NCI-H1436 treated with DMSO at 0.1 percent for 48 hours (cell line): Measurements from ENCODE around the gene TTC28.

ENCODE experiments used
- DNase-seq: peaks from one replicate; lab custom pipeline; 2025; lab: John Stamatoyannopoulos, UW

TTC28 gene

GRCh38 chr22:28002863-28003565 lies 676.6 kb downstream of the TTC28 start:
- no peak for DNase-seq

GRCh38 chr22:28002181-28002700 lies 677.4 kb downstream of the TTC28 start:
- no peak for DNase-seq

- DNase-seq = no peak
Observed at GRCh38 chr22:28001171-28001835, 678.3 kb downstream of the TTC28 start.

GRCh38 chr22:28000361-28000760 lies 679.3 kb downstream of the TTC28 start:
- DNase-seq = no peak

GRCh38 chr22:27999876-28000275 lies 679.8 kb downstream of the TTC28 start:
- no peak for DNase-seq

DNA sequence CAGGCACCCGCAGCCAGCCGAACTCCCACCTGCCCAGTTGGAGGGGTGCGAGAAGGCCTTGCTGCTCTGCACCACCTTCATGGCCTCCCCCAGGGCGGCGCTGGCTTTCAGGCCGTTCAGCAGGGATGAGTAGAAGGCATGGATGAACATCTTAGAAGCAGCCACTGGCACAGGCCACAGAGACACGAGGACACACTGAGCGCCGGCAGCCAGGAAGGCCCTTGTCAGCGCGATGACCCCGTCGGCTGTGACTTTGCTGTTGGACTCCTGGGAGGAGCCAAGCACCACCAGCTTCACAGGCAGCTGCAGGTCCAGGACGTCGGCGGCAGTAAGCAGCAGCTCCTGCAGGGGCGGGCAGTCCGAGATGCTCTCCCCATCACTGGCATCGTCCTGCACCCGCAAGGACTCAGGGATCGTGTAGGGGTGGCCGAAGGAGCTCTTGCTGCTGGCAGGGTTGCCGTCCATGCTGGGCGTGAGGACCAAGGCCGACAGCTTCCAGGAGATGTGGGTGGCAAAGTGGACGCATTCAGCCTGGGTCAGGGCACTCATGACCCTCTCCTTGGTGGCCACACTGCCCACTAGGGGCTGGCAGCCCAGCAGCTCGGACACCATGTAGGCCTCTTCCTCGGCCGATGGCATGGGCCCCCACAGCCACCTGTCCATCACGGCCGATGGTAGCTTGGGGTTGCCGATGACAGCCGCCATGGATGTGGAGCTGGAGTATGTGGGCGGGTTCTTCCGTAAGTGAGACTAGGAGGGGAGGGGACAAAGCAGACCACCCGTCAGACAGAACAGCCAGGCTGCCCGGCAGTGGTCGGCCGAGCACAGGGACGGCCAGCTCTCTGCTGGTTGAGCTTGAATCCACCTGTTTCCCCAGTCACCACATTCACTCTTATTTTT lies 680.9 kb downstream of the TTC28 start:
- no peak for DNase-seq

- no peak for DNase-seq
Observed at GRCh38 chr22:27997538-27997937, 682.1 kb downstream of the TTC28 start.

GRCh38 chr22:27996981-27997380 lies 682.7 kb downstream of the TTC28 start:
- DNase-seq = no peak

- DNase-seq = no peak
Observed at GRCh38 chr22:27996529-27996925, 683.1 kb downstream of the TTC28 start.

DNA sequence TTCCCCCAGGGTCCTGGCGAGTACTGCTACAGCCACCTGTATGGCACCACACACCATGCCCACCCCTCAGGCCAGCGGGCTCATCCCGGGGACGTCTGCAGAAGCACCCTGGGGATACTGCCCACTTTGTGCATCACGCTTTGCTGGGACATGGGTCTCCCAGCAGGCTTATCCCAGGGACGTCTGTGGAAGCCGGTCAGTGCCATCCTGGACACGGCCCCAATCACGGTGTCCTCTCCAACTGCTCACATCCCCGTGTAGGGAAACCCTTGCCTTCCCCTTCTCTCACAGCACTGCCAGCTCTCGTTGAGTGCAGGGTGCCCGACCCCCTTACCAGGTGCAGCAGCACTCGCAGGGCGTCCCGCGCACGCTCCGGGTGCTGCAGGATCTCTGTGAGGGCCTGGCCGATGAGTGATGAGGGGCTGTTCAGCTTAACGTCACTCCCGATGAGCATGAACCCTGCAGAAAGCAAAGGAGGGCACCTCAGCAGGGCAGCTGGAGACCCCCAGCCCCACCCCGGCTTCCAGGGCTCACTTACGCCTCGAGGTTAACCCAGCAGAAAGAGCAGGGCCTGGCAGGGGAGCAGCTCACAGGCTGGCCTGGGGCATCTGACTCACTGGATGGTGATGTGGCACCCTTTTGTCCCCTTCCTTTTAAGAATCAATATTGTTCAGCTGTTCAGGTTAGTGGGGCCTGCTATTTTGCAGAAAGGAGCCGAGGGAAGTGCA lies 683.7 kb downstream of the TTC28 start:
- DNase-seq = no peak

- DNase-seq = no peak
Observed at GRCh38 chr22:27994481-27995331, 684.9 kb downstream of the TTC28 start.

- DNase-seq = no peak
Observed at GRCh38 chr22:27993774-27994350, 685.8 kb downstream of the TTC28 start.

DNA sequence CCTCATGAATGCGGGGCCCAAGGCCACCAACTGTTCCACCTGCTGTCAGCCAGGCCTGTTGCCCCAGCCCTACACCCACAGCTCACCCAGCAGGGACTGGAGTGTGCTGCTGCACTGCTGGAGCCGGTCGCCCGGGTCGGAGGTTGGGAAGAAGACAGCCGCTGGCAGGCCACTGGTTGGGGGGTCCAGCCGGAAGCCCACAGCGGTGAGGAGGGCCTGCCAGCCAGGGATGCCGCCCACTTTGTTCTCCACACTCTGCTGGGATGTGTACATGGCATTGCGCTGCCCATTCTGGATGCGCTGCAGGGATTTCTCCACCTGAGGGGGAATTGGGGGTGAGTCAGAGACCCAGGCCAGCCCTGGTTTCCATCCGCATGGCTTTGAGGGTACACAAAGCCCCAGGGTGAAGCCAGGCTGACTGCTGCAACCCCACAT lies 686.4 kb downstream of the TTC28 start:
- DNase-seq = no peak

- no peak for DNase-seq
Observed at GRCh38 chr22:27992294-27993165, 687.1 kb downstream of the TTC28 start.

- no peak for DNase-seq
Observed at GRCh38 chr22:27991586-27992293, 687.9 kb downstream of the TTC28 start.

DNA sequence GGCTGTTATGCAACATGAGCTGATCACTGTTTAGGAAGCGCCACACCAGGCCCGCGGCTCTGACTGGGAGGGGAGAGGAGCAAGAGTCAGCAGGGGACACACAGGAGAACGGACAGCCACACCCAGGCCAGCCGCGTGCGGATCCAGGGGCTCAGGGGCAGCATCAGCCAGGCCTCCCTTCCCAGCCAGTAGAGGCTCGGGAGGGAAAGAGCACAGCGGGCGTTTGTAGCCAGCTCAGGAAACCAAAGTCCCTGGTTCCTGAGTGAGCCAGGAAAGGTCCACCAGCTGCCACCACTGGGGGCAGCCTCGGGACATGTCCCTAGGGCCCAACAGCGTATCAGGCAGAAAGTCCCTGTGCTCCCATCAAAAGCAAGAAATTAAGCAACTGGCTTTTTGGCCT lies 688.8 kb downstream of the TTC28 start:
- DNase-seq = no peak

- DNase-seq = no peak
Observed at GRCh38 chr22:27990451-27990840, 689.2 kb downstream of the TTC28 start.

DNA sequence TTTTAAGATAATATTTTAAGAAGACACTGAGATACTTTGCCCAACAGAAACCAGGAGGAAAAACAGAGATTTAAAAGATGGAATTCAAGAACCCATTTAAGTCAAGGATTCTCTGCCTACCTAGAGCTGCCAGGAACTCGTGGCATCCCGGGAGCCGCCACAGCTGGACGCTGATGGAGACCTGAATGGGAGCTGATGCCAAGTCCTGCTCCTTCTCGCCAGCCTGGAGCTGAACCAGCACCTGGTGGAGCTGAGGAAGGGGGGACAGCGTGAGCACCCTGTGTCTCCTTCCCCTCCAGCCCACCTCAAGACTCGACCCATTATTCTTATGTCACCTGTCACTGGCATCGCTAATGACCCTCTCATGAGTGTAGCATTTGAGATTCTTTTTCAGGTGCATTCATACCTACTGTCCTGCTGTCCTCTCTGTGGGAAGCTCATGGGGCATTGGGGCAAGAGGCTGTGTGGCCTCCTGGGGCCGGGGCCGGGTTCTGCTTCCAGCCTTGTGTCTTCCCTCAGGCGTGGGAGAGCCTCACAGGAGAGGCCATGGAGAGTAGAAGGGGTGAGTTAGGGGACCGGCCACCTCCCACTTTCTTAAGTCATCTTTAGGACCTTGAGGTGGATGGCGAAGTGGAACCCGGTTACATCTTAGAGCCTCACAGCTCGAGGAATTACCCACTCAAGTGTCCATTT lies 689.7 kb downstream of the TTC28 start:
- no peak for DNase-seq
